COLO668 (cell line): ENCODE results near the gene CRIP1.

Source experiments
- DNase-seq: peaks from one replicate; lab custom pipeline; 2025; ENCODE audit not compliant: unreplicated experiment; lab: John Stamatoyannopoulos, UW

CRIP1 gene, protein sequence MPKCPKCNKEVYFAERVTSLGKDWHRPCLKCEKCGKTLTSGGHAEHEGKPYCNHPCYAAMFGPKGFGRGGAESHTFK

GRCh38 chr14:105486163-105486973 is at the start of gene CRIP1:
Gene CRIP1 (plus strand): TSS chr14:105486886. CDS start chr14:105487260, 374 bp downstream.
- DNase-seq = no peak

GRCh38 chr14:105436891-105437722 is 49.6 kb upstream of the CRIP1 start:
- peak; percentile 98 for DNase-seq

DNA sequence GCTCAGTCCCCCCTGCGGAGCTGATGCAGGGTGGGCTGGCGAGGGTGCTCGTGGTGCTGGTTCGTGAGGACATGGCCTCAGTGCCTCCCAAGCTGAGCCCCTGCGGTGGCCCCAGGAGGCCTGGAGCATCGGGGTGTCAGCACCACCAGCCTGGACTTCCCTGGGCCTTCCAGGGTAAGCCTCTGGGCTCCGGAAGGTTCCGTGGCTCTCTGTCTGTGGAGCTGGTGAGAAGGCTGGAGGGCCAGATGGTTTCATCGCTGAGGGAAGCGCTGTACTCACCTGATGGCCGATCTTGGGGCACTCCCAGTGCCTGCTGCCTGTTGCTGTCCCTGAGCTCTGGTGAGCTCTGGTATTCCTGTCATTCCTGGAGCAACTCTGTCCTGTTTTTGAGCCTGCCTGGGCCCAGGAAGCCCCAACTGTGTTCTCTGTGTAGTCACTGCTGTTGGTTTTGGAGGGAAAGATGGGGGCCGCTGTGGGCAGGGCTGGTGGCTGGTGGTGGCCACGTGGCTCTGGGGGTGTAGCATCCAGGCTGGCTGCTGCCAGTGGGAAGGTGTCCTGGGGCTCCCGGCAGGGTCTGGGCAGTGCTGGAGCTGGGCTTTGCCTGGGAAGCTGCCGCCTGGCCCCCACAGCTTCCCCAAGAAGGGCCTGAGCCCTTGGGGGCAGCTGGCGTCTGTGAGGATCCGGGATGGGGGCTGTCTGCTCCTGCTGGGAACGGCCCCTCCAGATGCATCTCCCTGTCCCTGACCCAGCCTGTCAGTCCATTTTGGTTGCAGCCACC is 48.8 kb upstream of the CRIP1 start:
- no peak for DNase-seq

GRCh38 chr14:105439179-105439578 is 47.5 kb upstream of the CRIP1 start:
- no peak for DNase-seq

GRCh38 chr14:105439710-105440553 is 46.8 kb upstream of the CRIP1 start:
- DNase-seq = peak; percentile 19

DNA sequence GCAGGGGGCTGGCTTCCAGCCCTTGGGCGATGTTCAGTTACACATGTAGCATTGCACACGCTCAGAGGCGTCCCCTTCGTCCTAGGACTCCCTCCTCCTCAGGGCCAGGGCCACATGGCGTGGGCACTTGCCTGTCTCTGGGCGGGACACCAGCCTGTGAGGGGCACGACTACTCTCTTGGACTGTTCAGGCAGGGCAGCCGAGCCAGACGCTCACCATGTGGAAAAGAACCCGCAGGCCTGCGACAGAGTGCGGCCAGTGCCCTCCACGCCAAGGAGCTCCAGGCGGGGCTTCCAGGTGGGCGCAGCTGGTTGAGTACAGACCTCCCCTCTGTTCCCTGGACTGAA is 46.2 kb upstream of the CRIP1 start:
- no peak for DNase-seq

GRCh38 chr14:105440992-105441391 is 45.7 kb upstream of the CRIP1 start:
- no peak for DNase-seq

GRCh38 chr14:105442125-105442524 is 44.6 kb upstream of the CRIP1 start:
- DNase-seq = no peak

GRCh38 chr14:105442834-105443233 is 43.9 kb upstream of the CRIP1 start:
- no peak for DNase-seq

DNA sequence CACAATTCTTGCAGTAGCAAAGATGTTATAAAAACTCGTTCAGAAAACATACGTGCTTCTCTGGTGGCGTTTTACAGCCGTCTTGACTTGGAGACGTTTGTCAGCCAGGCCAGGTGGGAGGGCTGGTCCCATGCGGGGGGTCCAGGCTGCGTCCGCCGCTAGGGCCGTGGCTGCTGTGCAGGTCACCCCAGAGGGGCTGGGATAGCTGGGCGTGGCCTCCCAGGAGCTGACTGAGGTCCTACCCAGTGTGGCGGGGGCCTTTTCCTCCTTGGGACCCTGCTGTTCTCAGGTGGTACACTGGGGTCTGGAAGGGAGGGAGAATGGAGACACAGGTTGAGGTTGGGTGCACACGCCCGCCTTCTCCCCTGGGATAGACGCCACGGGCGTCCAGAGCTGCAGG is 41.8 kb upstream of the CRIP1 start:
- DNase-seq = no peak

DNA sequence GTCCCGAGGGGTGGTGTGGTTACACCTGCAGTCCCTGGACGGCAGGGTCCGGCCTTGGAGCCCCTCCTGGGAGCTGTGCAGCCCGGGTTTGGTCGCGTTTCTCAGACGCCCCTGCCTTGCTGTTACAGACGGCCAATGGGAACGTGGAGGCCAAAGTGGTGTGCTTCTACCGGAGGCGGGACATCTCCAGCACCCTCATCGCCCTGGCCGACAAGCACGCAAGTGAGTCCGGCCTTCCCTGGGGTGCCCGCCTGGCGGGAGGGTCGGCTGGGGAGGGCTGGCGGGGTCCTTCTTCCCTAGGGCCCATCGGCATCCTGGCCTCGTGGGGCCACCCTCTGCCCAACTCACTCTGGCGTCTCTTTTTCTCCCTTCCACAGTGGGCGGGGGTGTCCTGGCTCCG is 41.4 kb upstream of the CRIP1 start:
- DNase-seq = no peak

DNA sequence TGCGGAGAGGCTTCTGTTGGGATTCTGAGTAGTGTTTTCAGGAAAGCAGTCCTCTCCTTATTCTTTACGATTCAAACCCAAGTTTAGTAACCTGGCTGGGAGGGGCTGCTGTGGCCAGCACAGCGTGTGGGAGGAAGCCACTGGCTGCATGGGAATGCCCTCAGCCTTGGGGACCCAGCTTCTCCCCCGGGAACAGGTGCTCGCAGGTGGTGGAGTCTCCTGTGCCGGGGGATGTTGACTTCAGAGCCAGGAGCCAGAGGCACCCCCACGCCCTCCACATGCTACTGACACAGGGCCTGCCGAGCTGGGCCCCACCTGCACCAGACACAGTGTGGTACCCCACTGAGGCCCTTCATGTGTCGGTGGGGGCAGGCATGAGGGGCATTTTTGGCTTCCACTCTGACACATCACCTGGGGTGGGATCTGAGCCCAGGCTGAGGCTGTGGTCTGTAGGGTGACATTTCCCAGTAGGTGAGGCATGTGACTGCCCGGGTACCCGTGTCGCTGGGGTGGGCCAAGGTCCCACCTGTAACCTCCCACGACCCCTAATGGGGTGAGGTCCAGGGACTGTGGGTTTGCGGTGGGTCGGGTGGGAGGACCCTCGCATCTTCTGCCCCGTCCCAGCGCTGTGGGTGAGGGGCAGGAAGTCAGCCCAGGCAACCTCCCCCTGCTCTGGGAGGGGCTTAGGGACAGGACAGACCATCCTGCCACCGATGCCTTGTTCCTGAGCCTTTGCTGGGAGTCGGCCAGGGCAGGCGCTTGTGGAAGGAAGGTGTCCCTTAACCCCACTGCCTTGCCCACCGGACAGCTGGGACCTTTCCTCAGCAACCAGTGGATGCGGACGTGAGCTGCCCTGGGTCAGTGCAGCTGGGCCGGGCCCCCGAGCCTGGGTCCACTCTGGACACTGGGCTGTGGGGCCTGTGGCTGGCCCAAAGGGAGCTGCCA is 40.5 kb upstream of the CRIP1 start:
- DNase-seq = no peak

DNA sequence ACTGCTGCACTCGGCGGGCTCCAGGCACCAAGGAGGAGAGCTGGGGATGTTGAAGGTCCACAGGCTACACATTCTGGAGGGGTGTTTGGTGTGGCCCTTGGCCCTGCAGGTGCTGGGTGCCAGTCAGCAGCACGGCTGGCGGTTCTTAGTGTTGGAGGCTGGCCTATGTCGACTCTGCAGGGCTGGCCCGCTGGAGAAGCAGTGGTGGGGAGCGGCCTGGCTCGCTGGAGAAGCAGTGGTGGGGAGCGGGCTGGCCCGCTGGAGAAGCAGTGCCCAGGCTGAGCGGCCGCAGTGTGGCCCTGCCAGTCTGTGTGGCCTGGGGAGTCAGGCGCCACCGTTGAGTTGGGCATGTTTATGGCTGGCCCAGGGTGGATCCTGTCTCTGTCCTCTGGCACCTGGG is 39.7 kb upstream of the CRIP1 start:
- no peak for DNase-seq

- DNase-seq = no peak
Observed at GRCh38 chr14:105447651-105448640, 38.7 kb upstream of the CRIP1 start.

DNA sequence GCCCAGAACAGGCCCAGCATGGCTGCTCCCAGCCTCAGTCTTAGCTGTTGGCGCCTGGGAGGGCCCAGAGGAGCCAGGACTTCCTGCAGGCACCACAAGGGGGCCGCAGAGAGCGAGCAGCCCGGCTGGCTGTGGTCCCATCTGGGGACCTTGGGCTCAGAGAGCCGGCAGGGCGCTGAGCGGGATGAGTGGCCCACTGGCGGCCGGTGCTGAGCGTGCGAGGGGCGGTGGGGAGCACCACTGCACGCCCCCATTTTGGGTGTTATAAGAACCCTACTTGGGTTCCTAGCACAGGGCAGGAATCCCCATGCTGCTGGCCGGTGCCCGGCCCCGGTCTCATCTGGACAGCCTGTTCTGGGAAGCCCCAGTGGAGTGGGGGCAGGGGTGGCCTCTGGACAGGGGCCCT is 38.0 kb upstream of the CRIP1 start:
- DNase-seq = peak; percentile 60

DNA sequence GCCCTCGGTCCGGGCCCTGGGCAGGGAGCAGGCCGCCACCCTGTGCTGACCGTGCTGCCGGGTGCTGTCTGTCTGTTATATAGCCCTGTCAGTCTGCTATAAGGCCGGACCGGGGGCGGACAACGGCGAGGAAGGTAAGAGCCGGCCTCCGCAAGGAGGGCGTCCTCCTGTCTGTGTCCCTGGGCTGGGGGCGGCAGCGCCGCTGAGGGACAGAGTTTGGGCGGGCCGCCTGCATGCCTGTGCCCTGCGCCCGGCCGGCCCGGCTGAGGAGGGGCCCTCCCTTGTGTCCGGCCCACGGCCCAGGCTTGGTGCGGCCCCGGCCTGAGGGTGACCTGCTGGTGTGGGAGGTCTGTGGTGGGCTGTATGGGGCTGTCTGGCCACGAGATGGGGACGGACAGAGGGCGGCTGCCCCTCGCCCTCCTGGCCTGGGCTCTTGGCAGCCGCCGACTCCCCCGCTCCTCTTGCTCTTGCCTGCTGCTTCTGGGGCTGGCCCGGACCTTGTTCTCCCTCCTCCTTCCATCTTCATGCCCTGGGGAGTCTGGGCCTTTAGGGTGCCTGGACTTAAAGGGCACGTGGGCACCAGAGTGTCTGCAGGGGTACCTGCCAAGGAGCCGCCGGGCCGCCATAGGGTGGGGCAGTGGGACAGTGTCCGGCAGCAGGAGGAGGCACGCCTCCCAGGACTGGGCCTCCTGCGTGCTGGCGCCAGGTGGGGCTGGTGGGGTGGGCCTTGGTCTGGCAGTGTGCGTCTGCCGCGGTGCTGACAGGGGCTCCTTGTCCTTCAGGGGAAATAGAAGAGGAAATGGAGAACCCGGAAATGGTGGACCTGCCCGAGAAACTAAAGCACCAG is 37.2 kb upstream of the CRIP1 start:
- DNase-seq = no peak

DNA sequence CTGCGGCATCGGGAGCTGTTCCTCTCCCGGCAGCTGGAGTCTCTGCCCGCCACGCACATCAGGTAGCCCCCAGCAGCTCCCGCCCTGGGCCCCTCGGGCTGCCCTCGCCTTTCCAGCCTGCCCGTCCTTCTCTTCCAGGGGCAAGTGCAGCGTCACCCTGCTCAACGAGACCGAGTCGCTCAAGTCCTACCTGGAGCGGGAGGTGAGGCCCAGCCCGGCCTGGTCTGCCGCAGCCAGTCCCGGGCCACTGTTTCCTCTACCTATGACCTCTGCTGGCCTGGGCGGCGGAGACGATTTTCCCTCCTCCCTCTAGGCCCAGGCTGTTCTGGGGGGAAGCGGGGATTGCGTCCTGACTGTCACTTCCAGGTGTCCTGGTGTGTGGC is 36.6 kb upstream of the CRIP1 start:
- DNase-seq = no peak
